ENCODE results near the gene RALGAPA2. TPM values are rescaled to one million over a fixed set of nuclear protein-coding genes. Genes with fewer than 3 reads are reported as not detected.

The RALGAPA2 gene
- total RNA-seq, 1 donor = 6.2 TPM

GRCh38 chr20:20564279-20564678, 148.2 kb downstream of the RALGAPA2 start:
- H3K4me3 ChIP-seq (ENCODE audit: insufficient read depth, low read length) = no peak overlapping the region

DNA sequence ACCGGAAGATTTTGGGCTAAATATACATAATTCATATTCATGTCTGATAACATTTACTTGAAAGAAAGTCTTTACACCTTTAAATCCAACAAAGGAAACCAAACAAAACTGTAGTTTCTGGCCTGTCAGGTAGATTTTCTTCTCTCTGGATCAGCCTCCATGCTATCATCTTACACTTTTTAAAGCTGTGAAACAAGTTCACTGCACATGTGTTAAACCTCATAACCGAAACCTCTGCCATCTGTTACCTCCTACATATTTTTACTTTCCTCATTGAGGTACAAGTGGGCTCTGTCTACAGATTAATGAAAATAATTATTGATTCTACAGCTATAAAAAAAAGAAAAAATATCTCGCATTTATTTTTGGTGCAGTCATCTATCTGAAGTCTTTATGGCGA, 149.9 kb downstream of the RALGAPA2 start:
- no peak for DNase-seq (ENCODE audit: insufficient read length, low spot score, missing footprints)
- no peaks in the 10 kb centered on the region for H4K20me1 ChIP-seq (ENCODE audit: insufficient read depth, low read length)
- no peak overlapping the region for H2AFZ ChIP-seq (ENCODE audit: low read length)
- TF ChIP-seq, protein P1, sequence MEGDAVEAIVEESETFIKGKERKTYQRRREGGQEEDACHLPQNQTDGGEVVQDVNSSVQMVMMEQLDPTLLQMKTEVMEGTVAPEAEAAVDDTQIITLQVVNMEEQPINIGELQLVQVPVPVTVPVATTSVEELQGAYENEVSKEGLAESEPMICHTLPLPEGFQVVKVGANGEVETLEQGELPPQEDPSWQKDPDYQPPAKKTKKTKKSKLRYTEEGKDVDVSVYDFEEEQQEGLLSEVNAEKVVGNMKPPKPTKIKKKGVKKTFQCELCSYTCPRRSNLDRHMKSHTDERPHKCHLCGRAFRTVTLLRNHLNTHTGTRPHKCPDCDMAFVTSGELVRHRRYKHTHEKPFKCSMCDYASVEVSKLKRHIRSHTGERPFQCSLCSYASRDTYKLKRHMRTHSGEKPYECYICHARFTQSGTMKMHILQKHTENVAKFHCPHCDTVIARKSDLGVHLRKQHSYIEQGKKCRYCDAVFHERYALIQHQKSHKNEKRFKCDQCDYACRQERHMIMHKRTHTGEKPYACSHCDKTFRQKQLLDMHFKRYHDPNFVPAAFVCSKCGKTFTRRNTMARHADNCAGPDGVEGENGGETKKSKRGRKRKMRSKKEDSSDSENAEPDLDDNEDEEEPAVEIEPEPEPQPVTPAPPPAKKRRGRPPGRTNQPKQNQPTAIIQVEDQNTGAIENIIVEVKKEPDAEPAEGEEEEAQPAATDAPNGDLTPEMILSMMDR (IDR thresholded peaks at IDR 0.05; ENCODE audit: extremely low read depth, low read depth, low read length) = no peak
- H3K4me1 ChIP-seq (ENCODE audit: insufficient read depth, low read length) = no peaks in the 10 kb centered on the region
- no peaks in the 10 kb centered on the region for H3K36me3 ChIP-seq (ENCODE audit: insufficient read depth, low read length)
- H3K9me3 ChIP-seq (ENCODE audit: low read depth, low read length) = no peaks in the 10 kb centered on the region
- H3K4me3 ChIP-seq (ENCODE audit: insufficient read depth, low read length) = no peak overlapping the region
- no peak overlapping the region for H3K27ac ChIP-seq (ENCODE audit: low read depth, low read length)
- no peaks in the 10 kb centered on the region for H3K79me2 ChIP-seq (ENCODE audit: insufficient read depth, low read length)
- no peaks in the 10 kb centered on the region for H3K27me3 ChIP-seq (ENCODE audit: insufficient read depth, low read length)
- no peak overlapping the region for H3K4me2 ChIP-seq (ENCODE audit: insufficient read depth, low read length)

More at GRCh38 chr20:20564279-20564678, 148.2 kb downstream of the RALGAPA2 start:
- Histone ChIP-seq H4K20me1 (ENCODE audit: insufficient read depth, low read length) (no peaks in the 10 kb centered on the region), H3K36me3 (ENCODE audit: insufficient read depth, low read length) (no peaks in the 10 kb centered on the region), H3K27ac (ENCODE audit: low read depth, low read length) (no peak overlapping the region), H3K9me3 (ENCODE audit: low read depth, low read length) (no peaks in the 10 kb centered on the region), H3K4me2 (ENCODE audit: insufficient read depth, low read length) (no peak overlapping the region), H3K4me1 (ENCODE audit: insufficient read depth, low read length) (no peaks in the 10 kb centered on the region), H3K79me2 (ENCODE audit: insufficient read depth, low read length) (no peaks in the 10 kb centered on the region), H2AFZ (ENCODE audit: low read length) (no peak overlapping the region), H3K27me3 (ENCODE audit: insufficient read depth, low read length) (no peaks in the 10 kb centered on the region)
- TF ChIP-seq, protein P1 (IDR thresholded peaks at IDR 0.05; ENCODE audit: extremely low read depth, low read depth, low read length) = no peak
- no peak for DNase-seq (ENCODE audit: insufficient read length, low spot score, missing footprints)

DNA sequence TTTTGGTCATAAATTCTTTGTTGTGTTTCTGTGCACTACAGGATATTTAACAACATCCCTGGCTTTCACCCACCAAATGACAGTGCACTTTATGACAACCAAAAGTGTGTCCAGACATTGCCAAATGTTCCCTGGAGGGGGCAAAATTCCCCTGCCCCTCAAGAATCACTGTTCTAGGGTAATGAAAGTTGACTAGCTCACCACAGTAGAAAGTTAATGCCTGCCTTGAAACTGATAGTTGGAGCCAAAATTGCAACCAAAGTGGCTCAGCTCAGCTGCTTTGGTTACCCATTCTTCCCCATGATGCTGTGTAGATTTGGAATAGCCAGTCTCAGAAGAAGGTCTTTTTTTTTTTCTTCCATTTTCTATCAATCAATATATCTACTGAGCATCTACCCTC, 150.6 kb downstream of the RALGAPA2 start:
- H3K36me3 ChIP-seq (ENCODE audit: insufficient read depth, low read length) = no peaks in the 10 kb centered on the region
- H4K20me1 ChIP-seq (ENCODE audit: insufficient read depth, low read length) = no peaks in the 10 kb centered on the region
- no peak overlapping the region for H3K4me3 ChIP-seq (ENCODE audit: insufficient read depth, low read length)
- no peaks in the 10 kb centered on the region for H3K9me3 ChIP-seq (ENCODE audit: low read depth, low read length)
- no peak overlapping the region for H3K4me2 ChIP-seq (ENCODE audit: insufficient read depth, low read length)
- H3K79me2 ChIP-seq (ENCODE audit: insufficient read depth, low read length) = no peaks in the 10 kb centered on the region
- no peak overlapping the region for H3K27ac ChIP-seq (ENCODE audit: low read depth, low read length)
- TF ChIP-seq, protein P1 (IDR thresholded peaks at IDR 0.05; ENCODE audit: extremely low read depth, low read depth, low read length) = no peak
- no peak for DNase-seq (ENCODE audit: insufficient read length, low spot score, missing footprints)
- no peaks in the 10 kb centered on the region for H3K27me3 ChIP-seq (ENCODE audit: insufficient read depth, low read length)
- no peak overlapping the region for H2AFZ ChIP-seq (ENCODE audit: low read length)
- no peaks in the 10 kb centered on the region for H3K4me1 ChIP-seq (ENCODE audit: insufficient read depth, low read length)

GRCh38 chr20:20561172-20561571, 151.3 kb downstream of the RALGAPA2 start:
- Histone ChIP-seq H3K27ac (ENCODE audit: low read depth, low read length) (no peak overlapping the region), H3K9me3 (ENCODE audit: low read depth, low read length) (no peaks in the 10 kb centered on the region), H3K36me3 (ENCODE audit: insufficient read depth, low read length) (no peaks in the 10 kb centered on the region), H3K27me3 (ENCODE audit: insufficient read depth, low read length) (no peaks in the 10 kb centered on the region), H4K20me1 (ENCODE audit: insufficient read depth, low read length) (no peaks in the 10 kb centered on the region), H3K4me1 (ENCODE audit: insufficient read depth, low read length) (no peaks in the 10 kb centered on the region), H3K4me2 (ENCODE audit: insufficient read depth, low read length) (no peak overlapping the region), H3K4me3 (ENCODE audit: insufficient read depth, low read length) (no peak overlapping the region), H2AFZ (ENCODE audit: low read length) (no peak overlapping the region), H3K79me2 (ENCODE audit: insufficient read depth, low read length) (no peaks in the 10 kb centered on the region)
- TF ChIP-seq, protein P1 (IDR thresholded peaks at IDR 0.05; ENCODE audit: extremely low read depth, low read depth, low read length) = no peak
- DNase-seq (ENCODE audit: insufficient read length, low spot score, missing footprints) = no peak

All from osteoblast (primary cell).